HCT116 (cell line): ENCODE results near the gene VSNL1. TPM values are rescaled to one million over a fixed set of nuclear protein-coding genes. Genes with fewer than 3 reads are reported as not detected.

Experiments
- ATAC-seq: fragments of 200-7000 bp; cut with Tn5 transposase; 2 replicates; pipeline ENCODE4 v1.9.1; 2020; ENCODE audit warnings: mild to moderate bottlenecking, moderate library complexity
- BruUV-seq: library from RNA; stranded (reverse); fragments of 400-500 nt; replicated peaks from 2 replicates; lab custom pipeline; 2021; lab: Mats Ljungman, UMichigan
- CTCF ChIA-PET: fragments of 300-600 bp; sonication (Branson Sonifier 250); formaldehyde crosslinking; loops from one replicate; lab custom pipeline; 2021; ENCODE audit warnings: antibody characterized with exemption; lab: Charles Lee
- POLR2A ChIA-PET: fragments of 300-600, 350-600 bp; sonication (Branson Sonifier 250); formaldehyde crosslinking; loops from one replicate; lab custom pipeline; 2021; ENCODE audit warnings: antibody characterized with exemption; lab: Charles Lee
- RAD21 ChIA-PET, 2 experiments: fragments of 300-600 bp; sonication (Branson Sonifier 250); formaldehyde crosslinking; loops; one replicate each; lab custom pipeline; 2023; ENCODE audit warnings: low total read pairs in 2 of 2; ENCODE audit not compliant: uncharacterized antibody in 2 of 2, unreplicated experiment in 2 of 2, low non-redundant PET in 1 of 2; lab: Charles Lee
- DNase-seq: peaks from one replicate; pipeline ENCODE4 v3.0.0-alpha.2; 2010; ENCODE audit warnings: low read depth, low spot score
- H2AFZ ChIP-seq: fragments of 200-600 bp; shearing (Covaris generic), sonication (generic); 2 replicates; pipeline ENCODE4 v1.6.1; 2017; ENCODE audit warnings: low read depth, mixed run types, mixed read lengths, antibody characterized with exemption, low read length; ENCODE audit not compliant: poor library complexity, severe bottlenecking
- H3K27ac ChIP-seq: 2 replicates; pipeline ENCODE4 v1.5.1; 2012; ENCODE audit warnings: low read depth, low read length
- H3K27me3 ChIP-seq: fragments of 200-600 bp; sonication (generic); 2 replicates; pipeline ENCODE4 v1.6.1; 2016; ENCODE audit warnings: mixed run types, low read length, mixed read lengths; ENCODE audit not compliant: insufficient read depth
- H3K36me3 ChIP-seq, 2 experiments: fragments of 200-500 bp in 1 of 2; fragments of 200-600 bp in 1 of 2; sonication (Bioruptor generic) in 1 of 2; sonication (generic) in 1 of 2; 2 replicates each; pipeline versions ENCODE4 v1.5.1 to v1.6.1; 2014 to 2016; ENCODE audit warnings: low read length in 2 of 2, inconsistent platforms in 1 of 2, mixed read lengths in 1 of 2, mixed run types in 1 of 2; ENCODE audit not compliant: insufficient read depth in 2 of 2, control insufficient read depth in 1 of 2
- H3K4me1 ChIP-seq, 2 experiments: fragments of 200-600 bp in 1 of 2; sonication (generic) in 1 of 2; 2 replicates each; pipeline versions ENCODE4 v1.5.1 to v1.6.1; 2012 to 2017; ENCODE audit warnings: low read length in 2 of 2, inconsistent platforms in 1 of 2, mild to moderate bottlenecking in 1 of 2, mixed read lengths in 1 of 2, mixed run types in 1 of 2, moderate library complexity in 1 of 2; ENCODE audit not compliant: insufficient read depth in 2 of 2, control insufficient read depth in 1 of 2
- H3K4me2 ChIP-seq: fragments of 200-600 bp; sonication (generic); 2 replicates; pipeline ENCODE4 v1.6.1; 2017; ENCODE audit warnings: mixed run types, low read length, mixed read lengths
- H3K4me3 ChIP-seq, 2 experiments: fragments of 200-600 bp in 1 of 2; sonication (generic) in 1 of 2; replicated peaks in 1 of 2; 2 replicates each; pipeline ENCODE4 v1.5.1; 2011 to 2016; ENCODE audit warnings: low read length in 2 of 2, control low read depth in 1 of 2, low read depth in 1 of 2, mild to moderate bottlenecking in 1 of 2, mixed read lengths in 1 of 2, mixed run types in 1 of 2
- H3K79me2 ChIP-seq: fragments of 200-600 bp; sonication (generic); 2 replicates; pipeline ENCODE4 v1.6.1; 2017; ENCODE audit warnings: mild to moderate bottlenecking, mixed run types, low read length, moderate library complexity, mixed read lengths; ENCODE audit not compliant: insufficient read depth
- H3K9ac ChIP-seq: fragments of 200-600 bp; sonication (generic); 2 replicates; pipeline ENCODE4 v1.6.1; 2016; ENCODE audit warnings: low read length, mixed read lengths
- H3K9me2 ChIP-seq: fragments of 200-600 bp; sonication (generic), shearing (Covaris generic); 2 replicates; pipeline ENCODE4 v1.6.1; 2017; ENCODE audit warnings: mixed run types, mild to moderate bottlenecking, moderate library complexity; ENCODE audit not compliant: insufficient read depth
- H3K9me3 ChIP-seq, 2 experiments: fragments of 200-500 bp in 1 of 2; fragments of 200-600 bp in 1 of 2; sonication (Bioruptor generic) in 1 of 2; sonication (generic) in 1 of 2; 2 replicates each; pipeline ENCODE4 v1.6.1; 2014 to 2017; ENCODE audit warnings: low read length in 2 of 2, mixed read lengths in 2 of 2, inconsistent platforms in 1 of 2, low read depth in 1 of 2, mild to moderate bottlenecking in 1 of 2, mixed run types in 1 of 2, moderate library complexity in 1 of 2; ENCODE audit not compliant: control insufficient read depth in 1 of 2, insufficient read depth in 1 of 2
- H4K20me1 ChIP-seq: fragments of 200-600 bp; sonication (generic), shearing (Covaris generic); 2 replicates; pipeline ENCODE4 v1.6.1; 2017; ENCODE audit warnings: mixed run types, mild to moderate bottlenecking, moderate library complexity; ENCODE audit not compliant: insufficient read depth
- CBX3 ChIP-seq: IDR thresholded peaks from 2 replicates; pipeline ENCODE4 v1.6.1; 2012; ENCODE audit warnings: low read depth
- CEBPB ChIP-seq: IDR thresholded peaks from 2 replicates; pipeline ENCODE4 v1.6.1; 2012; ENCODE audit warnings: low read depth
- CTCF ChIP-seq, 3 experiments: fragments of 200-600 bp in 1 of 3; sonication (generic) in 1 of 3; IDR thresholded peaks in 2 of 3; conservative IDR thresholded peaks in 1 of 3; 2 replicates each; pipeline ENCODE4 v1.5.1; 2012 to 2017; ENCODE audit warnings: low read depth in 2 of 3, low read length in 2 of 3, antibody characterized with exemption in 1 of 3, borderline replicate concordance in 1 of 3, control low read depth in 1 of 3, mild to moderate bottlenecking in 1 of 3, mixed read lengths in 1 of 3, mixed run types in 1 of 3, moderate library complexity in 1 of 3; ENCODE audit not compliant: insufficient read depth in 1 of 3
- EZH2phosphoT487 ChIP-seq: fragments of 200-600 bp; IDR thresholded peaks from 2 replicates; pipeline ENCODE4 v1.6.1; 2018; ENCODE audit warnings: antibody characterized with exemption, borderline replicate concordance
- FOSL1 ChIP-seq: IDR thresholded peaks from 2 replicates; pipeline ENCODE4 v1.6.1; 2012; ENCODE audit warnings: low read depth
- JUND ChIP-seq: IDR thresholded peaks from 2 replicates; pipeline ENCODE4 v1.6.1; 2012
- POLR2A ChIP-seq: IDR thresholded peaks from 2 replicates; pipeline ENCODE4 v1.7.0; 2011; ENCODE audit warnings: borderline replicate concordance; ENCODE audit not compliant: insufficient read depth, insufficient read length; ENCODE audit errors: extremely low read depth
- POLR2AphosphoS5 ChIP-seq: IDR thresholded peaks from 2 replicates; pipeline ENCODE4 v1.6.1; 2011; ENCODE audit warnings: mild to moderate bottlenecking, low read depth, low read length, moderate library complexity
- RAD21 ChIP-seq: IDR thresholded peaks from 2 replicates; pipeline ENCODE4 v1.6.1; 2012; ENCODE audit warnings: low read depth, mild to moderate bottlenecking
- SP1 ChIP-seq: IDR thresholded peaks from 2 replicates; pipeline ENCODE4 v1.6.1; 2012; ENCODE audit warnings: low read depth
- YY1 ChIP-seq: IDR thresholded peaks from 2 replicates; pipeline ENCODE4 v1.6.1; 2011; ENCODE audit warnings: low read length, low read depth, moderate library complexity, mild to moderate bottlenecking; ENCODE audit not compliant: insufficient replicate concordance; ENCODE audit errors: extremely low read depth
- ZBTB33 ChIP-seq: IDR thresholded peaks from 2 replicates; pipeline ENCODE4 v1.6.1; 2011; ENCODE audit warnings: mild to moderate bottlenecking, low read length, moderate library complexity; ENCODE audit not compliant: insufficient replicate concordance; ENCODE audit errors: extremely low read depth
- ZFX ChIP-seq: fragments of 450-650 bp; IDR thresholded peaks from 2 replicates; pipeline ENCODE4 v1.6.1; 2017
- ZNF274 ChIP-seq: fragments of 200-500 bp; sonication (Bioruptor generic); IDR thresholded peaks from 2 replicates; pipeline ENCODE4 v1.6.1; 2014; ENCODE audit warnings: mild to moderate bottlenecking, low read depth, low read length, inconsistent platforms
- intact Hi-C: fragments of 100-400 bp; cut with micrococcal nuclease; formaldehyde crosslinking; loops from 2 replicates; pipeline ENCODE4 v1.10.0; 2022
- total RNA-seq: library from RNA; stranded (reverse); gene quantifications from one replicate; pipeline ENCODE4 v1.2.1, GENCODE V29; 2021; ENCODE audit not compliant: unreplicated experiment

The VSNL1 gene
- total RNA-seq, 1 experiment from 2014 or later: 4.6 TPM

- Histone ChIP-seq H3K4me2 (no peak overlapping the region), H3K9ac (no peak overlapping the region), H3K27ac (no peak overlapping the region), H3K4me1 (peaks cover 0 to 66% of the 10 kb centered on the region in 2 experiments; a peak in 2 of 4 replicates), H3K27me3 (no peaks in the 10 kb centered on the region), H3K9me2 (no peaks in the 10 kb centered on the region), H4K20me1 (no peaks in the 10 kb centered on the region), H3K4me3 (no peak overlapping the region), H3K79me2 (no peaks in the 10 kb centered on the region), H3K36me3 (no peaks in the 10 kb centered on the region)
- POLR2A ChIA-PET: no interaction called here
- RAD21 ChIA-PET: no interaction called here
- DNase-seq (no peak), ATAC-seq (no peak)
- intact Hi-C loops: no loop called here
- CTCF ChIA-PET: no interaction called here
- BruUV-seq: no TSS peak
- TF ChIP-seq CEBPB (no peak), JUND (no peak), POLR2A (no peak), CTCF (IDR thresholded peaks at IDR 0.05 in 2 of 3, conservative IDR thresholded peaks at IDR 0.05 in 1 of 3; ENCODE audit: borderline replicate concordance in 1 of 3, insufficient read depth in 1 of 3, low read depth in 2 of 3, low read length in 2 of 3) (no peak), FOSL1 (no peak), EZH2phosphoT487 (no peak), POLR2AphosphoS5 (no peak), SP1 (no peak), YY1 (no peak), RAD21 (no peak), ZFX (no peak), ZNF274 (no peak), ZBTB33 (no peak), CBX3 (no peak)
- TF ChIP-seq, all 23 proteins: peak for 0
- Histone ChIP-seq H2AFZ (no peak overlapping the region), H3K9me3 (no peaks in the 10 kb centered on the region)
Measured at GRCh38 chr2:17617516-17617915, 77.0 kb downstream of the VSNL1 start.
